T47D (cell line): ENCODE measurements around the gene ABL1.
"Not testable (repeated sequence)": the region's sequence is repeated elsewhere in the genome, so short reads cannot be mapped to it uniquely, and the experiment has no call there.

ENCODE experiments used
- DNase-seq, 2 experiments: peaks; one replicate each; pipeline versions ENCODE4 v3.0.0 to v3.0.0-alpha.2; 2011 to 2012; ENCODE audit warnings: low read depth in 1 of 2, low spot score in 1 of 2
- JUND ChIP-seq: IDR thresholded peaks from 2 replicates; pipeline ENCODE4 v1.6.1; 2012; ENCODE audit warnings: low read depth
- in situ Hi-C: cut with HindIII; loops from 2 replicates; pipeline ENCODE4 v1.10.0; 2016; ENCODE audit warnings: low sequenced_read_pairs, low pct_unique_long_range_greater_than_20kb

ABL1 gene

GRCh38 chr9:130834371-130835336, at the start of gene ABL1:
Gene ABL1 (plus strand): TSS chr9:130835254. CDS start chr9:130835447, 193 bp downstream.
- in situ Hi-C loops, result no loop called here
- TF ChIP-seq JUND, result no peak
- DNase-seq, result peak; percentile 84 to 92

DNA sequence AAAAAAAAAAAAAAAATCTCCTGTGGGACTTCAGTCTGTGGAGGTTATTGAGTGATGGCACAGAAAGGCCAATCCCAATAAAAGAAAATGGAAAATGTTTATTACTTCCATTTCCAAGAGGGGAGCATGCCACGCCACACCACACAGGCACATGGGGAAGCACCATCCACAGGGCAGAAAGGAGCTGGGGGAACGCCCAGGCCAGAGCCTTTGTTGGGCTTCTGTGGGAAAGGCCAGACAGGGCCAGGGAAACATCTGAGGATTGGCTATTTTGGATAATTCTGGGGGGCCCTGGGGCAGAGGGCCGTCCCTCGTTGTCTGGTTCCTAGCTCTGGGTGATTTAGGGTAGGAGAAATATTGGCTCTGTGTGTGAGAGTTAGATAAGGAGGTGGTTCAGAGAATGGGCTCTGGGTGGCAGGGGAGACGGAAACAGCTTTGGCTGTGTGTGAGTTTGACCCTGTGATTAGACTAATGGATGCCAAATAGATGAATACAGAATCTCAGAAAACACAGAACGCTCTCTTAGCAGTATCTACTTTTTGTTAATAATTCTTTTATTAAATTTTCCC, 49.0 kb upstream of the ABL1 start:
- TF ChIP-seq JUND, result no peak
- no peak for DNase-seq
- in situ Hi-C loops, result no loop called here

DNA sequence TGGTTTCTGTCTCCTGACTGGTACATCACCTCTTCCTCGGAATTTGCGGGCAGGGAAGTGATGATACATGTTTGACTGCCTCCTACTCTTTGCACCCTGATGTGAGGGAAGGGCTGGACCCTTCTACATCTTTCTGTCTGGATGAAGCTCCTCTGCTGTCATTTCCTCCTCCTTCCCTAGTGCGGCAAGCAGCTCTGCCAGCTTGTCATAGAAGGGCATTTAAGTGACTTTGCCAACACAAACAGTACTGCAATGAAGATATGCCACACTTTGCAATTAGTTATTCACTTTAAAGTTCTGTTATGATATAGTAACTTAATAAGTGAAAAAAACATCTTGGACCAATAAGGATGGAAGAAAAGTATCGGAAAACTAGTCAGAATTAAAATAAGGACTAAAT, 48.5 kb upstream of the ABL1 start:
- no peak for DNase-seq
- TF ChIP-seq JUND, result no peak
- in situ Hi-C loops, result no loop called here

- in situ Hi-C loops, result no loop called here
- no peak for TF ChIP-seq JUND
- no peak for DNase-seq
Measured at GRCh38 chr9:130789747-130790672, 45.0 kb upstream of the ABL1 start.

GRCh38 chr9:130791303-130791894, 43.7 kb upstream of the ABL1 start:
- no peak for TF ChIP-seq JUND
- no peak for DNase-seq
- in situ Hi-C loops, result no loop called here

GRCh38 chr9:130793589-130793988, 41.5 kb upstream of the ABL1 start:
- in situ Hi-C loops, result no loop called here
- no peak for TF ChIP-seq JUND
- no peak for DNase-seq

- in situ Hi-C loops, DNase-seq: not testable (repeated sequence)
Measured at GRCh38 chr9:130794021-130794420, 41.0 kb upstream of the ABL1 start.

- in situ Hi-C loops, DNase-seq: not testable (repeated sequence)
Measured at GRCh38 chr9:130794423-130794822, 40.6 kb upstream of the ABL1 start.

DNA sequence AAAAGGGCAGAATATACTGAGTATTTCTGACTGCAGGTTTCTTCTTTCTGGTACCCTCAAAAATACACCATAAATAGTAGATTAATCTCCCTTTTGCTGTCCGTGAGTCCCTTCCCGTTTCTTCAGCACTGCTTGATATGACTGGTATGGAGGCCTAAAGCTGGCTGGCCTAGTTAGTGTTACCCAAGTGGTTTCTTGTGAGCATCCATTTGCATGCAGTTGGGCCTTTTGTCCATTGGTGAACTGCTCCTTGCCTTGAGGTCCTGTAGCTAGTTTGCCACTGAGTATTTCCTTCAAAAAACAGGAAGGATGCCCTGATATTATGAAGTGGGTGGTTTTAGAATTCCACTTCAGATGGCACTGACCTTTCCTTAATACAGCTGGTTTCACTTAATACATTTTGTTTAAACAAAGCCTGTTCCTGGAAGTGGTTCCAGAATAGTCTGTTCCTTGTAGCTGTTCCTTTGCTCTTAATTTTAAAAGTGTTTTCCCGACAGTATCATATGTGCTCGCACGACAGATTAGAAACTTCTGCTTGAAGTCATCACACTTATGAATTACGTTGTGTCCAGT, 40.0 kb upstream of the ABL1 start:
- in situ Hi-C loops, result no loop called here

DNA sequence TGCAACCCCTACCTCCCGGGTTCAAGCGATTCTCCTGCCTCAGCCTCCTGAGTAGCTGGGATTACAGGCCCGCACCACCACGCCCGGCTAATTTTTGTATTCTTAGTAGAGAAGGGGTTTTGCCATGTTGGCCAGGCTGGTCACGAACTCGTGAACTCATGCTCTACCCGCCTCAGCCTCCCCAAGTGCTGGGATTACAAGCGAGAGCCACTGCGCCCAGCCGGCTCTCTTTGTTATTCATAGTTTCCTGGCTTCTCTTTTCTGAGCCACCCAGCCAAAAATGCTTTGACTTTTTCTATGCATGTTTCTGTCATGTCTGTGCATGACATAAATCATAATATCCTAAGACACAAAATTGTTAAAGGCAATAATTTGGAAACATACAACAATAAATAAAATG, 31.9 kb upstream of the ABL1 start:
- in situ Hi-C loops, DNase-seq: not testable (repeated sequence)

More for the DNA sequence above, 40.0 kb upstream of the ABL1 start:
- no peak for TF ChIP-seq JUND
- no peak for DNase-seq

- TF ChIP-seq JUND, result no peak
- no peak for DNase-seq
- in situ Hi-C loops, result no loop called here
Measured at GRCh38 chr9:130805510-130806326, 29.3 kb upstream of the ABL1 start.
